HCT116 (cell line): Measurements from ENCODE around the gene PNPLA6.

Experiments
- EZH2 ChIP-seq: fragments of 200-600 bp; sonication (generic); IDR thresholded peaks from 2 replicates; pipeline ENCODE4 v1.6.1; 2017; ENCODE audit warnings: antibody characterized with exemption, mixed run types
- FOSL1 ChIP-seq: IDR thresholded peaks from 2 replicates; pipeline ENCODE4 v1.6.1; 2012; ENCODE audit warnings: low read depth
- POLR2A ChIP-seq: IDR thresholded peaks from 2 replicates; pipeline ENCODE4 v1.7.0; 2011; ENCODE audit warnings: borderline replicate concordance; ENCODE audit not compliant: insufficient read depth, insufficient read length; ENCODE audit errors: extremely low read depth
- POLR2AphosphoS5 ChIP-seq: IDR thresholded peaks from 2 replicates; pipeline ENCODE4 v1.6.1; 2011; ENCODE audit warnings: mild to moderate bottlenecking, low read depth, low read length, moderate library complexity
- RAD21 ChIP-seq: IDR thresholded peaks from 2 replicates; pipeline ENCODE4 v1.6.1; 2012; ENCODE audit warnings: low read depth, mild to moderate bottlenecking
- SIN3A ChIP-seq: IDR thresholded peaks from 2 replicates; pipeline ENCODE4 v1.6.1; 2012; ENCODE audit warnings: low read depth
- SRF ChIP-seq: IDR thresholded peaks from 2 replicates; pipeline ENCODE4 v1.6.1; 2012; ENCODE audit warnings: low read depth
- TCF7L2 ChIP-seq: IDR thresholded peaks from 2 replicates; pipeline ENCODE4 v1.7.0; 2011; ENCODE audit warnings: borderline replicate concordance, inconsistent platforms; ENCODE audit not compliant: insufficient read depth, insufficient read length; ENCODE audit errors: extremely low read depth
- YY1 ChIP-seq: IDR thresholded peaks from 2 replicates; pipeline ENCODE4 v1.6.1; 2011; ENCODE audit warnings: low read length, low read depth, moderate library complexity, mild to moderate bottlenecking; ENCODE audit not compliant: insufficient replicate concordance; ENCODE audit errors: extremely low read depth
- ZFX ChIP-seq: fragments of 450-650 bp; IDR thresholded peaks from 2 replicates; pipeline ENCODE4 v1.6.1; 2017
- TF ChIP-seq, protein P1 (sequence below), 3 experiments: fragments of 200-600 bp in 1 of 3; sonication (generic) in 1 of 3; IDR thresholded peaks in 2 of 3; conservative IDR thresholded peaks in 1 of 3; 2 replicates each; pipeline ENCODE4 v1.5.1; 2012 to 2017; ENCODE audit warnings: low read depth in 2 of 3, low read length in 2 of 3, antibody characterized with exemption in 1 of 3, borderline replicate concordance in 1 of 3, control low read depth in 1 of 3, mild to moderate bottlenecking in 1 of 3, mixed read lengths in 1 of 3, mixed run types in 1 of 3, moderate library complexity in 1 of 3; ENCODE audit not compliant: insufficient read depth in 1 of 3
- TF ChIP-seq, protein P2 (sequence below): IDR thresholded peaks from 2 replicates; pipeline ENCODE4 v1.6.1; 2011; ENCODE audit warnings: mild to moderate bottlenecking, low read length, moderate library complexity; ENCODE audit not compliant: insufficient replicate concordance; ENCODE audit errors: extremely low read depth

DNA sequence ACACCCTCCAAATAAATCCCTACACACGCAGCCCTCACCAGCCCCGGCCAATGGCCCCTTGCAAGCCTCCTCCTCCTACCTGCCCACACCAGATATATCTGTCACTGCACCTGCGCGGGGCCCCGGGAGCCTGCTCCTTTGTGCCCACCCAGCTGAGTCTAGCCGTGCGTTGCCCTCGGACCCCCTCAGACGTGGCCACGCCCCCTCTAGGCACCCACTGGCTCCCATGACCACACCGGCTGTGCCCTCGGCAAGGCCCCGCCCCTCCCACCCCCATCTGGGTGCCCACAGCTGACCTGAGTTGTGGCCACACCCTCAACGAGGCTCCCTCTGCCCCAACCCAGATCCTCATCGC lies 6.3 kb upstream of the PNPLA6 start:
- TF ChIP-seq, protein P1, sequence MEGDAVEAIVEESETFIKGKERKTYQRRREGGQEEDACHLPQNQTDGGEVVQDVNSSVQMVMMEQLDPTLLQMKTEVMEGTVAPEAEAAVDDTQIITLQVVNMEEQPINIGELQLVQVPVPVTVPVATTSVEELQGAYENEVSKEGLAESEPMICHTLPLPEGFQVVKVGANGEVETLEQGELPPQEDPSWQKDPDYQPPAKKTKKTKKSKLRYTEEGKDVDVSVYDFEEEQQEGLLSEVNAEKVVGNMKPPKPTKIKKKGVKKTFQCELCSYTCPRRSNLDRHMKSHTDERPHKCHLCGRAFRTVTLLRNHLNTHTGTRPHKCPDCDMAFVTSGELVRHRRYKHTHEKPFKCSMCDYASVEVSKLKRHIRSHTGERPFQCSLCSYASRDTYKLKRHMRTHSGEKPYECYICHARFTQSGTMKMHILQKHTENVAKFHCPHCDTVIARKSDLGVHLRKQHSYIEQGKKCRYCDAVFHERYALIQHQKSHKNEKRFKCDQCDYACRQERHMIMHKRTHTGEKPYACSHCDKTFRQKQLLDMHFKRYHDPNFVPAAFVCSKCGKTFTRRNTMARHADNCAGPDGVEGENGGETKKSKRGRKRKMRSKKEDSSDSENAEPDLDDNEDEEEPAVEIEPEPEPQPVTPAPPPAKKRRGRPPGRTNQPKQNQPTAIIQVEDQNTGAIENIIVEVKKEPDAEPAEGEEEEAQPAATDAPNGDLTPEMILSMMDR (IDR thresholded peaks at IDR 0.05 in 2 of 3, conservative IDR thresholded peaks at IDR 0.05 in 1 of 3; ENCODE audit: borderline replicate concordance in 1 of 3, insufficient read depth in 1 of 3, low read depth in 2 of 3, low read length in 2 of 3) = no peak
- TF ChIP-seq YY1 = no peak
- no peak for TF ChIP-seq RAD21
- no peak for TF ChIP-seq POLR2A
- TF ChIP-seq EZH2 = no peak
- TF ChIP-seq SRF = no peak
- no peak for TF ChIP-seq POLR2AphosphoS5
- no peak for TF ChIP-seq ZFX
- no peak for TF ChIP-seq FOSL1
- TF ChIP-seq SIN3A = no peak
- TF ChIP-seq TCF7L2 = no peak
- TF ChIP-seq, protein P2, sequence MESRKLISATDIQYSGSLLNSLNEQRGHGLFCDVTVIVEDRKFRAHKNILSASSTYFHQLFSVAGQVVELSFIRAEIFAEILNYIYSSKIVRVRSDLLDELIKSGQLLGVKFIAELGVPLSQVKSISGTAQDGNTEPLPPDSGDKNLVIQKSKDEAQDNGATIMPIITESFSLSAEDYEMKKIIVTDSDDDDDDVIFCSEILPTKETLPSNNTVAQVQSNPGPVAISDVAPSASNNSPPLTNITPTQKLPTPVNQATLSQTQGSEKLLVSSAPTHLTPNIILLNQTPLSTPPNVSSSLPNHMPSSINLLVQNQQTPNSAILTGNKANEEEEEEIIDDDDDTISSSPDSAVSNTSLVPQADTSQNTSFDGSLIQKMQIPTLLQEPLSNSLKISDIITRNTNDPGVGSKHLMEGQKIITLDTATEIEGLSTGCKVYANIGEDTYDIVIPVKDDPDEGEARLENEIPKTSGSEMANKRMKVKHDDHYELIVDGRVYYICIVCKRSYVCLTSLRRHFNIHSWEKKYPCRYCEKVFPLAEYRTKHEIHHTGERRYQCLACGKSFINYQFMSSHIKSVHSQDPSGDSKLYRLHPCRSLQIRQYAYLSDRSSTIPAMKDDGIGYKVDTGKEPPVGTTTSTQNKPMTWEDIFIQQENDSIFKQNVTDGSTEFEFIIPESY = no peak
